Activated CD4-positive, alpha-beta T cell treated with anti-CD3 and anti-CD28 coated beads for 36 hours (primary cell): ENCODE data around the gene LIN37. TPM values are rescaled to one million over a fixed set of nuclear protein-coding genes. Genes with fewer than 3 reads are reported as not detected.

Experiments
- ATAC-seq: fragments of 200-7000 bp; cut with Tn5 transposase; one replicate; pipeline ENCODE4 v1.10.0; 2021; ENCODE audit warnings: mild to moderate bottlenecking, moderate library complexity
- CTCF ChIA-PET: fragments of 350-600 bp; sonication (Branson Sonifier 250); formaldehyde crosslinking; loops from one replicate; lab custom pipeline; 2021; ENCODE audit warnings: antibody characterized with exemption; lab: Charles Lee
- POLR2A ChIA-PET: fragments of 350-600 bp; sonication (Branson Sonifier 250); formaldehyde crosslinking; loops from one replicate; lab custom pipeline; 2021; ENCODE audit warnings: antibody characterized with exemption, inconsistent platforms; lab: Charles Lee
- DNase-seq: peaks from one replicate; pipeline ENCODE4 v3.0.0-alpha.2; 2020
- H3K27ac Mint-ChIP-seq: one replicate; pipeline ENCODE4 v1.8.0; 2021; ENCODE audit warnings: mixed read lengths
- H3K27me3 Mint-ChIP-seq: one replicate; pipeline ENCODE4 v1.8.0; 2021; ENCODE audit warnings: mixed read lengths
- H3K36me3 Mint-ChIP-seq: one replicate; pipeline ENCODE4 v1.8.0; 2021; ENCODE audit warnings: low read depth, mixed read lengths
- H3K4me1 Mint-ChIP-seq: one replicate; pipeline ENCODE4 v1.8.0; 2021; ENCODE audit warnings: mixed read lengths
- H3K4me3 Mint-ChIP-seq: one replicate; pipeline ENCODE4 v1.8.0; 2021; ENCODE audit warnings: mild to moderate bottlenecking, moderate library complexity, mixed read lengths
- H3K9me3 Mint-ChIP-seq: one replicate; pipeline ENCODE4 v1.8.0; 2021; ENCODE audit warnings: low read depth, mixed read lengths
- intact Hi-C, 2 experiments: fragments of 100-400 bp; cut with DNase I in 1 of 2; cut with micrococcal nuclease in 1 of 2; formaldehyde crosslinking; loops; one replicate each; pipeline versions ENCODE4 v1.14.2 to v1.15.1; 2022 to 2024; cut with DNase I, micrococcal nuclease
- total RNA-seq, 2 experiments: library from RNA; stranded (reverse); gene quantifications; one replicate each; pipeline ENCODE4 v1.2.3, GENCODE V29; 2021

LIN37 gene
- total RNA-seq, 2 experiments from 2014 or later = 8.4 to 12.7 TPM

GRCh38 chr19:35775298-35776101 lies 27.1 kb downstream of the LIN37 start, which contains the start of gene ARHGAP33:
ARHGAP33 (plus strand) TSS chr19:35775564; CDS start chr19:35775659, 95 bp downstream.
- ChIA-PET CTCF (no interaction called here), POLR2A (no interaction called here)
- intact Hi-C loops = loop anchor here (1.0 to 2.0 kb wide), 17 partner anchors 17 to 365 kb away; partner anchors contain the start of genes LIN37 (in 2 of the 2), PROSER3 (in 2 of the 2), PSENEN (in 2 of the 2) and U2AF1L4 (in 2 of the 2)
- Mint-ChIP-seq H3K27ac (no peak within 1 kb of the TSS), H3K4me1 (peaks cover 12% of the 10 kb centered on the region), H3K36me3 (peaks cover 2% of the 10 kb centered on the region), H3K4me3 (peak within 1 kb of the TSS; percentile 75), H3K27me3 (no peaks in the 10 kb centered on the region), H3K9me3 (no peaks in the 10 kb centered on the region)
- ATAC-seq (peak; percentile 98), DNase-seq (peak; percentile 100)

- no peak for DNase-seq
- H3K27ac Mint-ChIP-seq = no peak overlapping the region
- H3K36me3 Mint-ChIP-seq = peaks cover 4% of the 10 kb centered on the region
- no peak for ATAC-seq
- intact Hi-C loops = no loop called here
- peaks cover 12% of the 10 kb centered on the region for H3K4me1 Mint-ChIP-seq
- CTCF ChIA-PET = no interaction called here
- no peaks in the 10 kb centered on the region for H3K9me3 Mint-ChIP-seq
- H3K27me3 Mint-ChIP-seq = no peaks in the 10 kb centered on the region
- POLR2A ChIA-PET = no interaction called here
- peak overlapping the region; percentile 75 for H3K4me3 Mint-ChIP-seq
Measured at GRCh38 chr19:35776102-35776788, 27.9 kb downstream of the LIN37 start.

GRCh38 chr19:35777086-35777841 lies 28.9 kb downstream of the LIN37 start:
- Mint-ChIP-seq H3K4me3 (peak overlapping the region; percentile 75), H3K4me1 (peaks cover 12% of the 10 kb centered on the region), H3K9me3 (no peaks in the 10 kb centered on the region), H3K27me3 (no peaks in the 10 kb centered on the region), H3K36me3 (peaks cover 5% of the 10 kb centered on the region), H3K27ac (no peak overlapping the region)
- CTCF ChIA-PET = no interaction called here
- DNase-seq (no peak), ATAC-seq (no peak)
- intact Hi-C loops = no loop called here
- POLR2A ChIA-PET = no interaction called here

DNA sequence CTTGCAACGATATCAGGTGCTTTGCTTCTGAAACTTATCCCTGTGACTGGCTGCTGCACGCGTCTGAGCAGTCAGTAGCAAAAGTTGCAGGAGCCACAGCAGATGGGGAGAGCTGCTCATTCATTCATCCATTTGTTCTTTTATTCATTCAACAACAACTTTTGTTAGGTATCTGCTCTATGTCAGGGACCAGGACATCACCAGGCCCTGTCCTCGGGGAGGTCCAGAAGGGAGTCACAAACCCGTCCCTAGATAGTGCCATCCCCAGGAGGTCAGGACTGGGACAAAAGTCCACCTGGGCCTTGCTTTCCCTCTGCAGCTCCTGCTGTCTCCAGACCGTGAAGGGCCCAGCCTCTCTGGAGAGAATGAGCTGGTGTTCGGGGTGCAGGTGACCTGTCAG lies 29.6 kb downstream of the LIN37 start:
- CTCF ChIA-PET = no interaction called here
- POLR2A ChIA-PET = no interaction called here
- no peak for ATAC-seq
- H3K27me3 Mint-ChIP-seq = no peaks in the 10 kb centered on the region
- peaks cover 12% of the 10 kb centered on the region for H3K4me1 Mint-ChIP-seq
- intact Hi-C loops = no loop called here
- no peak for DNase-seq
- H3K36me3 Mint-ChIP-seq = peaks cover 5% of the 10 kb centered on the region
- no peak overlapping the region for H3K27ac Mint-ChIP-seq
- no peak overlapping the region for H3K4me3 Mint-ChIP-seq
- H3K9me3 Mint-ChIP-seq = no peaks in the 10 kb centered on the region

DNA sequence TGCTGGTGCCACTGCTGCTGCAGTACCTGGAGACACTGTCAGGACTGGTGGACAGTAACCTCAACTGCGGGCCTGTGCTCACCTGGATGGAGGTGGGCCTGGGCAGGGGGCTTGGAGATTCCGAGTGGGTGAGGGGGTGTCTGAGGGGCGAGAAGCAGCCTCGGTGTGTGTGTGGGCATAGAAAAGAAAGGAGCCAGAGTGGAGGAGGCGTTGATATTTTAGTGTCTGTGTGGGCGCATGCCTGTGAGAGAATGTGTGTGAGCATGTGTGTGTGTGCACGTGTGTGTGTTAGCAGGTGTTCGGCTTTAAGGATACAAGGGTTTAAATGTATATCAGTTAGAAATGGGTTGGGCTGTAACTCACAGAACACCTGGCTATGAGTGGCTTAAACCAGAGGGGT lies 30.7 kb downstream of the LIN37 start:
- DNase-seq (no peak), ATAC-seq (no peak)
- Mint-ChIP-seq H3K27me3 (no peaks in the 10 kb centered on the region), H3K4me3 (no peak overlapping the region), H3K36me3 (peaks cover 5% of the 10 kb centered on the region), H3K9me3 (no peaks in the 10 kb centered on the region), H3K27ac (no peak overlapping the region), H3K4me1 (peaks cover 12% of the 10 kb centered on the region)
- POLR2A ChIA-PET = interaction anchor here (0.6 kb wide), 1 partner anchor 19 kb away, joined by 3 read pairs; no protein-coding TSS in a partner anchor
- intact Hi-C loops = no loop called here
- CTCF ChIA-PET = no interaction called here

DNA sequence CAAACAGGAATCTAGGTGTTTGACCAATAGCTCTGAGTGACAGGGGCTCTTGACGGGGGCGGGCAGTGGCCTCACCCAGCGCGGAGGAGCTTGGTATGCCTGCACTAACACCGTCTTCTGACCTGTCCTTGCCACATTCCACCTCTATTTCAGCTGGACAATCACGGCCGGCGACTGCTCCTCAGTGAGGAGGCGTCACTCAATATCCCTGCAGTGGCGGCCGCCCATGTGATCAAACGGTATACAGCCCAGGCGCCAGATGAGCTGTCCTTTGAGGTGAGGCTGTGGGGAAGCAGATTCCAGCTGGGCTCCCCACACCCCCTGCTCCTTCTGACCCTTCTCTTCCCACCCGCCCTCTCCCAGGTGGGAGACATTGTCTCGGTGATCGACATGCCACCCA lies 31.7 kb downstream of the LIN37 start:
- DNase-seq (no peak), ATAC-seq (no peak)
- peaks cover 5% of the 10 kb centered on the region for H3K36me3 Mint-ChIP-seq
- H3K4me1 Mint-ChIP-seq = peaks cover 6% of the 10 kb centered on the region
- H3K9me3 Mint-ChIP-seq = no peaks in the 10 kb centered on the region
- H3K27me3 Mint-ChIP-seq = no peaks in the 10 kb centered on the region
- H3K27ac Mint-ChIP-seq = no peak overlapping the region
- intact Hi-C loops = no loop called here
- ChIA-PET POLR2A (no interaction called here), CTCF (interaction anchor here (0.9 kb wide), 1 partner anchor 167 kb away, joined by 3 read pairs; no protein-coding TSS in a partner anchor)
- no peak overlapping the region for H3K4me3 Mint-ChIP-seq

- Mint-ChIP-seq H3K27ac (no peak overlapping the region), H3K27me3 (no peaks in the 10 kb centered on the region)
- no peak for ATAC-seq
Measured at GRCh38 chr19:35780717-35781116, 32.3 kb downstream of the LIN37 start.

DNA sequence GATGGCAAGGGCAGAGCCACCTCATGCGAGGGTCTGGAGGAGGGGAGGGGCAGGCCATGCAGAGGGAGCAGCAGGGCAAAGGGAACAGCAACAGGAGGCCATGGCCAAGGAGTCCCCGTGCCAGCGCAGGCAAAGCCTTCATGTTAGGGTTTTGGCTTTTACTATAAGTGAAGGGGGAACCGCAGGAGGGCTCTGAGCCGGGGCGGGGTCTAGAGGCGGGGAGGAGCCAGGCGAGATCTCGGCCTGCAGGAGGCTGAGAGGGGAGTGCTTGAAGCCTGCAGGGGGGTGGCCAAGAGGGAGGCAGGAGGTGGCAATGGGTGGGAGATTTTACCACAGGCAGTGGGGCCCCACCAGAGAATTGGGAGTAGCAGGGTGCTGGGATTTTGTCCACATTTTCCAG lies 33.3 kb downstream of the LIN37 start:
- Mint-ChIP-seq H3K36me3 (peaks cover 5% of the 10 kb centered on the region), H3K27me3 (no peaks in the 10 kb centered on the region), H3K27ac (no peak overlapping the region), H3K4me1 (no peaks in the 10 kb centered on the region), H3K4me3 (no peak overlapping the region), H3K9me3 (no peaks in the 10 kb centered on the region)
- intact Hi-C loops = no loop called here
- ChIA-PET CTCF (no interaction called here), POLR2A (no interaction called here)
- ATAC-seq (no peak), DNase-seq (no peak)

More at GRCh38 chr19:35780717-35781116, 32.3 kb downstream of the LIN37 start:
- Mint-ChIP-seq H3K9me3 (no peaks in the 10 kb centered on the region), H3K36me3 (peaks cover 5% of the 10 kb centered on the region), H3K4me1 (peaks cover 4% of the 10 kb centered on the region), H3K4me3 (no peak overlapping the region)
- ChIA-PET POLR2A (no interaction called here), CTCF (interaction anchor here (0.5 kb wide), 1 partner anchor 21 kb away, joined by 3 read pairs; no protein-coding TSS in a partner anchor)
- intact Hi-C loops = no loop called here
- no peak for DNase-seq

GRCh38 chr19:35782589-35782988 lies 34.2 kb downstream of the LIN37 start:
- Mint-ChIP-seq H3K4me1 (no peaks in the 10 kb centered on the region), H3K4me3 (no peak overlapping the region), H3K36me3 (peaks cover 5% of the 10 kb centered on the region), H3K27me3 (no peaks in the 10 kb centered on the region), H3K27ac (no peak overlapping the region), H3K9me3 (no peaks in the 10 kb centered on the region)
- no peak for ATAC-seq
- POLR2A ChIA-PET = no interaction called here
- CTCF ChIA-PET = no interaction called here
- intact Hi-C loops = no loop called here
- DNase-seq = no peak

- DNase-seq = no peak
- Mint-ChIP-seq H3K27me3 (no peaks in the 10 kb centered on the region), H3K9me3 (no peaks in the 10 kb centered on the region), H3K4me1 (no peaks in the 10 kb centered on the region), H3K4me3 (no peak overlapping the region), H3K36me3 (peaks cover 5% of the 10 kb centered on the region), H3K27ac (no peak overlapping the region)
- ChIA-PET POLR2A (no interaction called here), CTCF (no interaction called here)
- intact Hi-C loops = no loop called here
- ATAC-seq = peak; percentile 16
Measured at GRCh38 chr19:35783469-35784434, 35.4 kb downstream of the LIN37 start.
